GM12872 (cell line): ENCODE measurements around the gene FMN1.

Experiments
- TF ChIP-seq, protein P1 (sequence below): IDR thresholded peaks from 3 replicates; pipeline ENCODE4 v1.5.1; 2011; ENCODE audit warnings: low read depth, mild to moderate bottlenecking, low read length, moderate library complexity; ENCODE audit not compliant: insufficient read depth

FMN1 gene

GRCh38 chr15:33207646-33208045 is 13.1 kb upstream of the FMN1 start:
- TF ChIP-seq, protein P1, sequence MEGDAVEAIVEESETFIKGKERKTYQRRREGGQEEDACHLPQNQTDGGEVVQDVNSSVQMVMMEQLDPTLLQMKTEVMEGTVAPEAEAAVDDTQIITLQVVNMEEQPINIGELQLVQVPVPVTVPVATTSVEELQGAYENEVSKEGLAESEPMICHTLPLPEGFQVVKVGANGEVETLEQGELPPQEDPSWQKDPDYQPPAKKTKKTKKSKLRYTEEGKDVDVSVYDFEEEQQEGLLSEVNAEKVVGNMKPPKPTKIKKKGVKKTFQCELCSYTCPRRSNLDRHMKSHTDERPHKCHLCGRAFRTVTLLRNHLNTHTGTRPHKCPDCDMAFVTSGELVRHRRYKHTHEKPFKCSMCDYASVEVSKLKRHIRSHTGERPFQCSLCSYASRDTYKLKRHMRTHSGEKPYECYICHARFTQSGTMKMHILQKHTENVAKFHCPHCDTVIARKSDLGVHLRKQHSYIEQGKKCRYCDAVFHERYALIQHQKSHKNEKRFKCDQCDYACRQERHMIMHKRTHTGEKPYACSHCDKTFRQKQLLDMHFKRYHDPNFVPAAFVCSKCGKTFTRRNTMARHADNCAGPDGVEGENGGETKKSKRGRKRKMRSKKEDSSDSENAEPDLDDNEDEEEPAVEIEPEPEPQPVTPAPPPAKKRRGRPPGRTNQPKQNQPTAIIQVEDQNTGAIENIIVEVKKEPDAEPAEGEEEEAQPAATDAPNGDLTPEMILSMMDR: no peak

GRCh38 chr15:33206366-33206765 is 11.9 kb upstream of the FMN1 start:
- TF ChIP-seq, protein P1: no peak

DNA sequence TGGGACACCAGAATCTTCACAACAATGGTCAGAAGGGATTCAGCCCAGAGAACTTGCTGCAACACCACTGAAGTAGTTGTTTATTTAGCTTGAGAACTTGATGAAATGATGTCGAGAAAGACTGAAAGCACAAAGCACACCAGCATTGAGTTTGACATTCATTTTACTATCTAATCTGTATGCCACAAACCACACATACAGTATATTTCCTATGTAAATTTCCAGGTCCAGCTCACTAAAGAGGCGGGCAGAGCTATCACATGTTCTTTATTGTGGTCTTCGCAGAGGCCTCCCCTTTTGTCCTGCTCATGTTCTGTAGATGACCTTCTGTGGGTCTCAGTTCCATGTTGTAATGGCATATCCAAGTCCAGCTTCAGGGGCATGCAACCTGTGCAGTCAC is 10.4 kb upstream of the FMN1 start:
- TF ChIP-seq, protein P1: no peak

DNA sequence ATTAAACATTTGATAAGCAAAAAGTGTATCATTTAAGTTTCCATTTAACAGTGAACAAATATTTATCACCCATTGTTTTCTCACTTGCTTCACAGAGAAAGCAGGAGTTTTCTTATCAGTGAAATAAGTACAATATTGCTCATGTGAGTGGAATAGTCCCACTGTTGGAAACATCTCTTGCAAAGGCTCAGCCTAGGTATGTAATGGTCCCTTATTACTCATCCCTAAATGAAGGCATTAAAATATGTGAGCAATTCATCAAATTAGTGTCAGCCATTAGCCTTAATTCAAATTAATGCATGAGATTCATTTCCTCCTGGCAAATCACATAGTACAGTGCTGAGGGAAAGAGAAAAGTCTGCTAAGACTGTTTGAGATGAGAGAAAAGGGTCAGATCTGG is 9.6 kb upstream of the FMN1 start:
- TF ChIP-seq, protein P1: no peak

DNA sequence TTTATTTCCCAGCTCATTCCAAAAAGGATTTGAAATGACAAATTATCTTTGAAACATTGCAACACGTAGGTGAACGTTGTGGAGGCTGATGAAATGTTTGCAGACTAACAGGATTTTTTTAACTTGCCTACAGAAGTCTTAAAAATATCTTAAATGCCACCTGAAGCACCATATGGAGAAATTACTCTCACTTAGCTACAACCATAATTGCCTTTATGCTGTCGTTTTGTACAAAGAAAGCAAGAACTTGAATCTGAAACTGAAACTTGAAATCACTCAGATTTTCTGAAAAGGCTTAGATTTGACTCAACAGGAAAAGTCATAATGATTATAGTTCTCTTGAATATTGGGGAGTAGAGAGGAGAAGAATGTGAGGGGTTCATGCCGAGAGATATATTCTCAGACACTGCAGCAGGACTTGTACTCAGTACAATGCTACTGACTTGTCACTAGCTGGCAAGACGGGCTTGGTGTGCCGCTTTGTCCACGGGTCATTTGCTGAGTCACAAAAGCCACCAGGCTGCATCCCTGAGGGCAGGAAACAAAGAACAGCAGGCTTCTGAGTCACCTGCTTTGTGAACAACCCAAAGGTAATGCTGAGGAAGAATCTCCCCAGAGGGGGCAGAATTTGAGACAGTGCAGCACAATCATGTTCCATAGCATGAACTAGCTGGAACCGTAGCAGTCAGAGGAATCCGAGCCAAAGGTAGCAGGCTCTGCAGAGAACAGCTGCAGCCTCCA is 7.1 kb upstream of the FMN1 start:
- TF ChIP-seq, protein P1: peak; percentile 43; the same call in 2 of the 3 replicates

DNA sequence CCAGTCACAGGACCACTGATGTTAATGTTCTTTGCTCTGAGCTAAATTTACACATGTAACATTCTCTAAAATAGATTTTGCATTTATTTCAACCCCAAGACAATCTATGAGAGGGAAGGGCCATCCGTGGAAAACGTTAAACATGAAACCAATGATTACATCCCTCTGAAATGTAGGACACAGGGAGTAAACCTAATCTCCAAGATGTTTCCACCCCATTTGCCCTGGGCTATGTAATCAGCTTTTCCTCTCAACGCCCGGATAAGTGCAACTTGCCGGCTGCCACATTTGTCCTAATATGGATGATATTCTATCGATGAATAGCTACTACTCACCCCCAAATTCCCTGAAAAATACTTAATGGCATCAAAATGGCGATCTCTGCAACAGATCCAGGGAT is 6.4 kb upstream of the FMN1 start:
- TF ChIP-seq, protein P1: no peak

- TF ChIP-seq, protein P1: no peak
Measured at GRCh38 chr15:33200444-33200843, 5.9 kb upstream of the FMN1 start.

- TF ChIP-seq, protein P1: no peak
Measured at GRCh38 chr15:33198541-33198940, 4.0 kb upstream of the FMN1 start.
